Stimulated activated naive CD8-positive, alpha-beta T cell treated with anti-CD3 and anti-CD28 coated beads, Interleukin-15, Interleukin-2, amounts not matched to agents 100 ng/mL and 50 ng/mL, for 24 hours (primary cell): ENCODE measurements around the gene RTCA.
"Not testable (repeated sequence)": the region's sequence is repeated elsewhere in the genome, so short reads cannot be mapped to it uniquely, and the experiment has no call there.

ENCODE experiments used
- H3K27ac Mint-ChIP-seq: one replicate; pipeline ENCODE4 v1.8.0; 2021; ENCODE audit warnings: mild to moderate bottlenecking, mixed read lengths
- H3K27me3 Mint-ChIP-seq: one replicate; pipeline ENCODE4 v1.8.0; 2021; ENCODE audit warnings: mixed read lengths
- H3K36me3 Mint-ChIP-seq: one replicate; pipeline ENCODE4 v1.8.0; 2021; ENCODE audit warnings: low read depth, mixed read lengths
- H3K4me1 Mint-ChIP-seq: one replicate; pipeline ENCODE4 v1.8.0; 2021; ENCODE audit warnings: low read depth, mixed read lengths
- H3K4me3 Mint-ChIP-seq: one replicate; pipeline ENCODE4 v1.8.0; 2021; ENCODE audit warnings: mild to moderate bottlenecking, mixed read lengths
- H3K9me3 Mint-ChIP-seq: one replicate; pipeline ENCODE4 v1.8.0; 2021; ENCODE audit warnings: mixed read lengths

Gene RTCA

DNA sequence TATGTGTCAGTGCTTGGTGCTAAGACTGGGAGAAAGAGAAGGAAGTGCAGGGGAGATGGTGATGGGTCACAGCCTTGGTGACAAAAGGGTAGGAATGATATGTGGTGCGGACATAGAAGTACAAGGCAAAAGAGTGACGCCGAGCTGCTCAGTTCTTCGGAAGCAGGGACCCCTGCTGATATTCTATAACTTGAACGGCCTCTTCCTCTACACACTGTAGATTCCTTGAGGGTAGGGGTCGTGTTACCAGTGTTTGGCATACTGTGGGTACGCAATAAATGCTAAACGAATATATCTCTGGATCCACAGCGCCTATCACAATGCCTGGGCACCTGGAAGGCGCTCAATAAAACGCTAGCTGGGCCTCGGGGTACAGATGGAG, 16.9 kb upstream of the RTCA start:
- Mint-ChIP-seq H3K9me3 (no peaks in the 10 kb centered on the region), H3K36me3 (peaks cover 16% of the 10 kb centered on the region), H3K27ac (no peak overlapping the region), H3K4me1 (peaks cover 19% of the 10 kb centered on the region), H3K4me3 (no peak overlapping the region), H3K27me3 (no peaks in the 10 kb centered on the region)

DNA sequence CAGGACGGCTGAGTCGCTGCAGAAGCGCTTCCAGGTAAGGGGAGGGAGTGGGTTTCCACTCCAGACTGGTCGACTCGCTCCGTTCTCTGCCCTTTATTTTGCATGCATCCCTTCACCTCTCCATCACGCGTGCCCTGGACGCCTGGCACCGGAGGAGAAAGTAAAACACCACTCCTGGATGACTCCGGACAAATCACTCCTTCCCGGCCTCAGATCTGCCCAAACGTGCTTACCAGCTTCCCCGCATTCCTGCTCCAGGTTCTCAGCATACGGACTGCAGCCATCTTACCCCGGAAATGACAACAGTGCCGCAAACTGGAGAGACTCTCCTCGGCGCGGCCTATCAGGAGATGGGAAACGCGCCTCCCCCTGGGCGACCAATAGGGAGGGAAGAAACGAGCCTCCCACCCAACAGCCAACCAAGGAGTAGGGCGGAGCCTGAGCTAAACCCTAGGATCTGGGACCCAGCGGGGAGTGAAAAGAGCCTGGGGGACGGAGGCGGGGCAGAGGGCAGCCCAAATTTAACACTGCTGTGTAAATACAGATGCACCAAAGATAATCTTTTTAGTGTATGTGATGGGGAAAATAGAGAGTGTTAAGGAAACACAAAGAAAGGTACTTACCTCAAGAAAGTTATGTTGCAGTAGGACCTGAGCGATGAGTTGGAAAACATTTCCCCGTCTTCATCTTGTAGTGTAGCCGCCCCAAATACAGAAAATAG, 16.3 kb upstream of the RTCA start, which contains the start of gene DBT:
Gene DBT (minus strand): TSS at position 298 of the 721 bp plus-strand sequence. CDS start 14 bp downstream, at position 284.
- Mint-ChIP-seq H3K4me1 (peaks cover 18% of the 10 kb centered on the region), H3K4me3 (no peak within 1 kb of the TSS), H3K27me3 (no peaks in the 10 kb centered on the region), H3K9me3 (no peaks in the 10 kb centered on the region), H3K27ac (no peak within 1 kb of the TSS), H3K36me3 (peaks cover 10% of the 10 kb centered on the region)

DNA sequence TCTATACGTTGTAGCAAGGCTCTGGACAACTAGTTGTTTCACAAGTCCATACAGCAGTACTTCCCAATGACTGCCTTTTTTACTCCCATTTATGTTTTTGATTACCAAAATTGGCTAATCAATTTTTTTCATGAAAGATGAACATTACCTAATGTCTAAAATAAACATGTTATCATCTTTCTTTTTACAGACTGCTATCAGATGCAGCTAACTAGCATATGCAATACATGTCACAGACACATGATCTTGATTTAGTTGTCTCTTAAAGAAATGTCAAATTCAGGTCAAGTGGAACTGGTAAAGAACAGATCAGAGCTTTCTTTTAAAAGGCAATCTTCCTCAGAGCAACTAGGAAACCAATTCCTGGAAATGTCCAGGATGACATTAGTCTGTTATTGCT, 15.8 kb upstream of the RTCA start:
- no peaks in the 10 kb centered on the region for H3K9me3 Mint-ChIP-seq
- H3K27me3 Mint-ChIP-seq: no peaks in the 10 kb centered on the region
- H3K4me1 Mint-ChIP-seq: peaks cover 16% of the 10 kb centered on the region
- H3K36me3 Mint-ChIP-seq: peaks cover 8% of the 10 kb centered on the region
- no peak overlapping the region for H3K4me3 Mint-ChIP-seq
- no peak overlapping the region for H3K27ac Mint-ChIP-seq

DNA sequence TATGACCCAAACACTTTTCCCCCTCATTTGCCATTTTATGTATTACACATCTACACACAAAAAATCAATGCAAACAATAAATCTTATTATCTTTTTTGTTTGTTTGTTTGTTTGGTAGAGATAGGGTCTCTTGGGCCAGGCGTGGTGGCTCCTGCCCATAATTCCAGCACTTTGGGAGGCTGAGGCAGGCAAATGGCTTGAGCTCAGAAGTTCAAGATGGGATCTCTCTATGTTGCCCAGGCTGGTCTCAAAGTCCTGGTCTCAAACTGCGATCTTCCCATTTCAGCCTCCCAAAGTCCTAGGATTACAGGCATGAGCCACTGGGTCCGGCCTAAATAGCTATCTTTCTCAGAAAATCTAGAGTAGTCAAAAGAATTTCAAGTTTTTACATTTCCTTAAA, 15.2 kb upstream of the RTCA start:
- Mint-ChIP-seq H3K4me1 (peaks cover 16% of the 10 kb centered on the region), H3K27me3 (peaks cover 2% of the 10 kb centered on the region), H3K4me3 (no peak overlapping the region), H3K27ac (no peak overlapping the region), H3K36me3 (peaks cover 8% of the 10 kb centered on the region), H3K9me3 (no peaks in the 10 kb centered on the region)

DNA sequence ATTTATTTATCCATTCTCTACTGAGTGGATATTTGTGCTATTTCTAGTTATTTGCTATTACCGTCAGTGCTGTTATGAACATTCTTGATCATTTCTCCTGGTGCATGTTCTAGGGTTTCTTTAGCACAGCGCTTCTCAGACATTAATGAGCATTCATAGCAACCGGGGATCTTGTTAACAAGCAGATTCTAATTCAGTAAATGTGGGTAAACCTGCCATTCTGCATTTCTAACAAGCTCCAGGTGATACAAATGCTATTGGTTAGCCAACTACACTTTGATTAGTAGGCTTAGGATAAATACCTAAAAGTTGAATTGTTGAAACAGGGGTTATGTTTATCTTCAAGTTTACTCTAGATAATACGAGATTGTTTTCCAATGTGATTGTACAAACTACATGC, 13.1 kb upstream of the RTCA start:
- no peak overlapping the region for H3K27ac Mint-ChIP-seq
- H3K9me3 Mint-ChIP-seq: no peaks in the 10 kb centered on the region
- no peaks in the 10 kb centered on the region for H3K36me3 Mint-ChIP-seq
- peaks cover 4% of the 10 kb centered on the region for H3K27me3 Mint-ChIP-seq
- no peak overlapping the region for H3K4me3 Mint-ChIP-seq
- H3K4me1 Mint-ChIP-seq: peaks cover 7% of the 10 kb centered on the region

DNA sequence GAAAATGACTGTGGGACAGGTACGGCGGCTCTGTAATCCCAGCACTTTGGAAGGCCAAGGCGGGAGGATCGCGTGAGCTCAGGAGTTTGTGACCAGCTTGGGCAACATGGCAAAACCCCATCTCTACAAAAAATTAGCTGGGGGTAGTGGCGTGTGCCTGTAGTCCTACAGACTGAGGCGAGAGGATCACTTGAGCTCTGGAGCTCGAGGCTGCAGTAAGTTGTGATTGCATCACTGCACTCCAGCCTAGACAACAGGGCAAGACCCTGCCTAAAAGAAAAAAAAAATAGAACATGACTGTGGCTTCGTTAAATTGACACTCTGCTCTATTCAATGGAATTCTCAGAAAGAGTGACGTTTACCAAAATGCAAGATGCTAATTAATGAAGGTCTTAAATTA, 12.5 kb upstream of the RTCA start:
- Mint-ChIP-seq H3K27me3 (peaks cover 4% of the 10 kb centered on the region), H3K4me1 (peaks cover 7% of the 10 kb centered on the region), H3K4me3 (no peak overlapping the region), H3K9me3 (no peaks in the 10 kb centered on the region), H3K36me3 (no peaks in the 10 kb centered on the region), H3K27ac (no peak overlapping the region)

DNA sequence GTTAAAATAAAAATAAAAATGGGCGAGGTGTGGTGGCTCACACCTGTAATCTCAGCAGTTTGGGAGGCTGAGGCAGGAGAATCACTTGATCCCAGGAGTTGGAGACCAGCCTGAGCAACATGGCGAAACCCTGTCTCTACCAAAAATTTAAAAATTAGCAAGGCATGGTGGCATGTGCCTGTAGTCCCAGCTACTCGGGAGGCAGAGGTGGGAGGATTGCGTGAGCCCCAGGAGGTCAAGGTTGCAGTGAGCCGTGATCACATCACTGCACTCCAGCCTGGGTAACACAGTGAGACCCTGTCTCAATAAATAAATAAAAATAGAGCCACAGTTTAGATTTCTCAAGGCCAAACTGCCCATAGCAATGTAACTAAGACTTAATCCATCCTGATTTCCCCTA, 9.7 kb upstream of the RTCA start:
- H3K9me3 Mint-ChIP-seq, H3K27ac Mint-ChIP-seq, H3K4me1 Mint-ChIP-seq, H3K4me3 Mint-ChIP-seq, H3K27me3 Mint-ChIP-seq, H3K36me3 Mint-ChIP-seq: not testable (repeated sequence)

DNA sequence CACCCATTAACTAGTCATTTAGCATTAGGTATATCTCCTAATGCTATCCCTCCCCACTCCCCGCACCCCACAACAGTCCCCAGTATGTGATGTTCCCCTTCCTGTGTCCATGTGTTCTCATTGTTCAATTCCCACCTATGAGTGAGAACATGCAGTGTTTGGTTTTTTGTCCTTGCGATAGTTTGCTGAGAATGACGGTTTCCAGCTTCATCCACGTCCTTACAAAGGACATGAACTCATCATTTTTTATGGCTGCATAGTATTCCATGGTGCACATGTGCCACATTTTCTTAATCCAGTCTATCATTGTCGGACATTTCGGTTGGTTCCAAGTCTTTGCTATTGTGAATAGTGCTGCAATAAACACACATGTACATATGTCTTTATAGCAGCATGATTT, 7.6 kb upstream of the RTCA start:
- not testable (repeated sequence) for H3K4me3 Mint-ChIP-seq, H3K27ac Mint-ChIP-seq, H3K36me3 Mint-ChIP-seq, H3K27me3 Mint-ChIP-seq, H3K9me3 Mint-ChIP-seq, H3K4me1 Mint-ChIP-seq

DNA sequence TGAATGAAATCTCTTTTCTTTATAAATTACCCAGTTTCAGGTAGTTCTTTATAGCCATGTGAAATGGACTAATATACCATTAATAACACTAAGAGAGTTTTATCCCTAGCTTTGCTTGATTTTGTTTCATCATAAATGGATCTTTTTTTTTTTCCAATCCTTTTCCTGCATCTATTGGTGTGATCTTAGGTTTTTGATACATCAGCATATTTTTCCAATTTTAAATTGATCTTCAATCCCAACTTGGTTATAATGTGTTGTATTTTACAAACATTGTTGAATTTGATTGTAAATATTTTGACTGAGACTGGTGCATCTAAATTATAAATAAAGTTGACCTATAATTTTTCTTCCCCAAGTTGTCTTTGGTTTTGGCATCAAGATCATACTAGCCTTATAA, 4.3 kb upstream of the RTCA start:
- Mint-ChIP-seq H3K9me3 (peaks cover 4% of the 10 kb centered on the region), H3K27me3 (no peaks in the 10 kb centered on the region), H3K4me3 (no peak overlapping the region), H3K27ac (no peak overlapping the region), H3K4me1 (peaks cover 11% of the 10 kb centered on the region), H3K36me3 (peaks cover 27% of the 10 kb centered on the region)

DNA sequence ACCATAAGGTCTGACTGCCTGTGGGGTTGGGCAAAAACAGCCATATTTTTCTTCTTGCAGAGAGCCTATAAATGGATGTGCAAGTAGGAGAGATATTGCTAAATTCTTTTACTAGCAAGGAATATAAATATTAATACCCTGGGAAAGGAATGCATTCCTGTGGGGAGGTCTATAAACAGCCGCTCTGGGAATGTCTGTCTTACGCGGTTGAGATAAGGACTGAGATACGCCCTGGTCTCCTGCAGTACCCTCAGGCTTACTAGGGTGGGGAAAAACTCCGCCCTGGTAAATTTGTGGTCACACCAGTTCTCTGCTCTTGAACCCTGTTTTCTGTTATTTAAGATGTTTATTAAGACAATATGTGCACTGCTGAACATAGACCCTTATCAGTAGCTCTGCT, 1.9 kb upstream of the RTCA start:
- not testable (repeated sequence) for H3K4me3 Mint-ChIP-seq, H3K27ac Mint-ChIP-seq, H3K27me3 Mint-ChIP-seq, H3K9me3 Mint-ChIP-seq
- H3K36me3 Mint-ChIP-seq: peaks cover 43% of the 10 kb centered on the region
- H3K4me1 Mint-ChIP-seq: peaks cover 32% of the 10 kb centered on the region

DNA sequence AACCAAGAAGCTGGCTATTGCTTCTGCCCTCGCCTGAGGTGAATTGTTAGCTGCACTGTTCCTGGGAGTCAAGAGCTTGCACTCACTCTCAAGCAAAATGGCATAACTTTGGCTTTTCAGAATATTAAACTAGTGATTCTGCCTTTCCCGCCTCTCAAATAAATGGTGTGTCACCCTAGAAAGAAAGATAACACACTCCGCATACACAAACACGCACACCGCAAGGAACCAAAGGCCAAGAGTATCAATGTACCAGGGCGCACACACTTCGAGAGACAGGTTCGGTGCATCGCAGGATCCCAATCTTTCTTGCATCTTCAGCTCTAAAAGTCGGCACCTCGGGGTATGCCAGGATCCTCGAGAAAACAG, 470 bp upstream of the RTCA start:
- Mint-ChIP-seq H3K36me3 (peaks cover 53% of the 10 kb centered on the region), H3K9me3 (peaks cover 4% of the 10 kb centered on the region), H3K4me1 (peaks cover 43% of the 10 kb centered on the region), H3K4me3 (peak overlapping the region; percentile 99), H3K27ac (peak overlapping the region; percentile 98), H3K27me3 (no peaks in the 10 kb centered on the region)

DNA sequence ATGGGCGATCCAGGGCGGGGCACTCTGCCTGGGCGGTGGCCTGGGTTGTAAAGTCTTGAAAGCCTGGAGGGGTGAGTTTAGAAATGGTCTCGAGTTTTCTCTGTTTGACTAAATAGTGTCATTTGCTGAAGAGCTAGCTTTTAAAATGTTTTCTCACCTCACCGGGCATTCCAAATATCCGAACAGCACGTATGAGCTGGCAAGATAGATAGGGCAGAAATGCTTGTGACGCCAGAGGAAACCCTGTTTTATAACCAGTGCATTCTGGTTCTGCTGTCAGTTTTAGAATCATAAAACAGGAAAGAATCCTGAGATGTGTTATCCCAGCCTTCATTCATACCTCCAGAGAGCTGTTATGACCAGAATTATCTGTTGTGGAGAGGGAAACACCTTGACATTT, 725 bp downstream of the RTCA start:
- peaks cover 63% of the 10 kb centered on the region for H3K36me3 Mint-ChIP-seq

DNA sequence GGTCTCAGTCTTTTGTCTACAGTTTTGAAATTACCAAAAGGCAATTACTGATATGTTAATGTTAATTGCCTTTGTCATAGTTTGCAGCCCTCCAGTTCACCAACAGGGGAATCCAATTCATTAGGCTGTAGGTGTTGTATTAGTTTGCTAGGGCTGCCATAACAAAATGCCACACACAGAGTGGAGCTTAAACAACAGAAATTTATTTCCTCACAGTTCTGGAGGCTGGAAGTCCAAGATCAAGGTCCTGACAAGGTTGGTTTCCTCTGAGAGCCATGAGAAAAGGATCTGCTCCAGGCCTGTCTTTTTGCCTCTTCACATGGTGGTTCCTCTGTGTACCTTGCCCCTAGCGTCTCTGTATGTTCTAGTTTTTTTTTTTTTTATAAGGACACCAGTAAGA, 1.3 kb downstream of the RTCA start:
- Mint-ChIP-seq H3K27me3 (no peaks in the 10 kb centered on the region), H3K36me3 (peaks cover 67% of the 10 kb centered on the region), H3K4me1 (peaks cover 55% of the 10 kb centered on the region), H3K9me3 (peaks cover 4% of the 10 kb centered on the region), H3K4me3 (peak overlapping the region; percentile 99), H3K27ac (peak overlapping the region; percentile 28)

More for the DNA sequence above, 725 bp downstream of the RTCA start:
- peak overlapping the region; percentile 98 for H3K27ac Mint-ChIP-seq
- peak overlapping the region; percentile 99 for H3K4me3 Mint-ChIP-seq
- no peaks in the 10 kb centered on the region for H3K27me3 Mint-ChIP-seq
- H3K9me3 Mint-ChIP-seq: peaks cover 4% of the 10 kb centered on the region
- H3K4me1 Mint-ChIP-seq: peaks cover 52% of the 10 kb centered on the region

DNA sequence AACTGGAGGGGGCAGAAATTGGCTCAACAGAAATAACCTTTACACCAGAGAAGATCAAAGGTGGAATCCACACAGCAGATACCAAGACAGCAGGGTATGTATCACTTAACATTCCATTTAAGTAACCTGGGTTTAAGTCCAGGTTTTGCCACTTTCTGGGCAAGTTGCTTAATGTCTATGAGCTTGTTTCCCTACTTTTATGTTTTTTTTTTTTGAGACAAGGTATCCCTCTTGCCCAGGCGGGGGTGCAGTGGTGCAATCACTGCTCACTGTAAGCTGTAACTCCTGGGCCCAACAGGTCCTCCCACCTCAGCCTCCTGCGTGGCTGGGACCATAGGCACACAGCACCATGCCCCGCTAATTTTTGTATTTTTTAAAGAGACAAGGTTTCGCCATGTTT, 2.2 kb downstream of the RTCA start:
- Mint-ChIP-seq H3K27ac (peak overlapping the region; percentile 17), H3K36me3 (peaks cover 67% of the 10 kb centered on the region), H3K4me3 (peak overlapping the region; percentile 99), H3K27me3 (no peaks in the 10 kb centered on the region), H3K4me1 (peaks cover 55% of the 10 kb centered on the region), H3K9me3 (peaks cover 4% of the 10 kb centered on the region)

DNA sequence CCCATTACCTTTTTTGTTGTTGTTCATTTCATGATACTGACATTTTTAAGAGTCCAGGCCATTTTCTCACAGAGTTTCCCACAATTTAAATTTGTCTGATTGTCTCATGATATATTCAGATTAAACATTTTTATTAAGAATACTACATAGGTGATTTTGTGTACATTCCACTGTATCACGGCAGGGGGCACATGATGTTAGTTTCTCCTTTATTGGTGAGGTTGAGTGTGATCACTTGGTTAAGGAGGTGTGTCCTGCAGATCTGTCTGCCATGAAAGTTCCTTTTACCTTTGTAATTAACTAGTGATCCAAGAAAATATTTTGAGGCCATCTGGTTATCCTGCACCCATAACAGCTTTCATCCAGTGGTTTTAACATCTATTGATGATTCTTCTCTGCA, 11.8 kb downstream of the RTCA start:
- Mint-ChIP-seq H3K4me3 (no peak overlapping the region), H3K27ac (no peak overlapping the region), H3K27me3 (no peaks in the 10 kb centered on the region), H3K9me3 (no peaks in the 10 kb centered on the region), H3K4me1 (peaks cover 4% of the 10 kb centered on the region), H3K36me3 (peaks cover 72% of the 10 kb centered on the region)

DNA sequence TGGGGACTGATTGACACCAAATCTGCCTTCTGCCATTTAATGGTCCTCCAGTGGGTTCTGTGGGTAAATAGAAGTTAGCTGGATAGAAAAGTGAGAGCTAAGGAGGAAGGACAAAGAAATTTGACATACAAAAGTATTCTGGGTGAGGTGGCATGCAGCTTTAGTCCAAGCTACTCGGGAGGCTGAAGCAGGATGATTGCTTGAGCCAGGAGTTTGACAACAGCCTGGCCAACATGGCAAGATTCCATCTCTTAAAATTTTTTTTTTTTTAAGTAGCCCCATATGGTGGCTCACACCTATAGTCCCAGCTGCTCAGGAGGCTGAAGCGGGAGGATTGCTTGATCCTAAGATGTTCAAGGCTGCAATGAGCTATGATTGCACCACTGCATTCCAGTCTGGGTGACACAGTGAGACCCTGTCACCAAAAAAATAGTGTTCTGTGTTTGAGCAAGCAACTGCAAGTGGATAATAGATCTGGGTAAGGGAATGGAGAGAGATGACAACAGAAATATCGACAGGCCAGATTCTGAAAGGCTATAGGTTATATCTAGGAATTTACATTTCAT, 13.4 kb downstream of the RTCA start:
- Mint-ChIP-seq H3K27me3 (no peaks in the 10 kb centered on the region), H3K4me1 (peaks cover 4% of the 10 kb centered on the region), H3K36me3 (peaks cover 67% of the 10 kb centered on the region)

More for the DNA sequence above, 13.4 kb downstream of the RTCA start:
- Mint-ChIP-seq H3K27ac (peak overlapping the region; percentile 54), H3K4me3 (no peak overlapping the region), H3K9me3 (no peaks in the 10 kb centered on the region)
